Endothelial cell of umbilical vein (primary cell): Measurements from ENCODE around the gene ELOVL4. TPM values are rescaled to one million over a fixed set of nuclear protein-coding genes. Genes with fewer than 3 reads are reported as not detected.

Experiments used
- BruUV-seq: library from RNA; stranded (reverse); fragments of 400-500 nt; replicated peaks from 2 replicates; lab custom pipeline; 2021; lab: Mats Ljungman, UMichigan
- CTCF ChIA-PET: fragments of 300-600, 350-600 bp; sonication (Branson Sonifier 250); formaldehyde crosslinking; loops from one replicate; lab custom pipeline; 2021; ENCODE audit warnings: antibody characterized with exemption, inconsistent platforms; lab: Charles Lee
- POLR2A ChIA-PET: fragments of 300-600, 350-600 bp; sonication (Branson Sonifier 250); formaldehyde crosslinking; loops from one replicate; lab custom pipeline; 2021; ENCODE audit warnings: antibody characterized with exemption, inconsistent platforms; lab: Charles Lee
- DNase-seq: peaks from one replicate; pipeline ENCODE4 v3.0.0-alpha.2; 2011; ENCODE audit warnings: low read depth, low spot score
- FAIRE-seq: peaks from 2 replicates; lab custom pipeline; 2011; peaks lifted over from hg19 to GRCh38; lab: Jason Lieb, UNC
- H2AFZ ChIP-seq: 2 replicates; pipeline ENCODE4 v1.6.0; 2012; ENCODE audit warnings: low read depth, low read length, control low read depth, inconsistent platforms
- H3K27ac ChIP-seq: 2 replicates; pipeline ENCODE4 v1.5.1; 2011; ENCODE audit warnings: low read depth, mild to moderate bottlenecking, control low read depth, low read length, moderate library complexity; ENCODE audit not compliant: insufficient read depth
- H3K27me3 ChIP-seq, 2 experiments: 2 replicates each; pipeline versions ENCODE4 v1.6.0 to v1.6.1; 2011; ENCODE audit warnings: low read length in 2 of 2, mixed read lengths in 1 of 2; ENCODE audit not compliant: control insufficient read depth in 2 of 2, insufficient read depth in 2 of 2
- H3K36me3 ChIP-seq, 2 experiments: 2 replicates in 1 of 2; 3 replicates in 1 of 2; pipeline ENCODE4 v1.5.1; 2011; ENCODE audit warnings: low read length in 2 of 2, mild to moderate bottlenecking in 1 of 2, moderate library complexity in 1 of 2; ENCODE audit not compliant: control insufficient read depth in 2 of 2, insufficient read depth in 2 of 2; ENCODE audit errors: extremely low read depth in 1 of 2
- H3K4me1 ChIP-seq: 3 replicates; pipeline ENCODE4 v1.5.1; 2011; ENCODE audit warnings: mild to moderate bottlenecking, low read length; ENCODE audit not compliant: control insufficient read depth, insufficient read depth; ENCODE audit errors: extremely low read depth
- H3K4me2 ChIP-seq: 2 replicates; pipeline ENCODE4 v1.6.1; 2011; ENCODE audit warnings: low read length, control low read depth, mixed read lengths; ENCODE audit not compliant: insufficient read depth
- H3K4me3 ChIP-seq, 3 experiments: fragments of 200-600 bp in 1 of 3; sonication (generic), shearing (Covaris generic) in 1 of 3; replicated peaks in 1 of 3; 2 replicates each; pipeline ENCODE4 v1.5.1; 2011 to 2016; ENCODE audit warnings: control low read depth in 3 of 3, low read length in 3 of 3, mild to moderate bottlenecking in 2 of 3, inconsistent platforms in 1 of 3, low read depth in 1 of 3, moderate library complexity in 1 of 3; ENCODE audit not compliant: insufficient read depth in 1 of 3
- H3K79me2 ChIP-seq: 2 replicates; pipeline ENCODE4 v1.6.0; 2012; ENCODE audit warnings: low read length, inconsistent platforms; ENCODE audit not compliant: control insufficient read depth, insufficient read depth
- H3K9ac ChIP-seq: replicated peaks from 2 replicates; pipeline ENCODE3; 2011; ENCODE audit warnings: low read length, control low read depth; ENCODE audit not compliant: insufficient read depth; ENCODE audit errors: extremely low read depth
- H3K9me1 ChIP-seq: replicated peaks from 3 replicates; pipeline ENCODE4 v1.6.0; 2011; ENCODE audit warnings: mild to moderate bottlenecking, low read length; ENCODE audit not compliant: control insufficient read depth, insufficient read depth; ENCODE audit errors: extremely low read depth
- H3K9me3 ChIP-seq: replicated peaks from 2 replicates; pipeline ENCODE4 v1.5.1; 2012; ENCODE audit warnings: low read length, inconsistent platforms; ENCODE audit not compliant: control insufficient read depth, insufficient read depth
- H4K20me1 ChIP-seq: replicated peaks from 2 replicates; pipeline ENCODE3; 2011; ENCODE audit warnings: mild to moderate bottlenecking, low read length; ENCODE audit not compliant: control insufficient read depth, insufficient read depth; ENCODE audit errors: extremely low read depth
- EZH2 ChIP-seq: IDR thresholded peaks from 2 replicates; pipeline ENCODE4 v1.6.1; 2012; ENCODE audit warnings: borderline replicate concordance, low read depth, mild to moderate bottlenecking, moderate library complexity, low read length, inconsistent platforms; ENCODE audit not compliant: severe bottlenecking
- FOS ChIP-seq: IDR thresholded peaks from 2 replicates; pipeline ENCODE4 v1.6.1; 2011; ENCODE audit warnings: mild to moderate bottlenecking, low read length, moderate library complexity, borderline replicate concordance; ENCODE audit not compliant: insufficient read depth
- GATA2 ChIP-seq: IDR thresholded peaks from 2 replicates; pipeline ENCODE4 v1.7.0; 2011; ENCODE audit warnings: low read depth, mild to moderate bottlenecking, moderate library complexity, mixed read lengths, low read length; ENCODE audit not compliant: insufficient read length, insufficient read depth
- JUN ChIP-seq: IDR thresholded peaks from 2 replicates; pipeline ENCODE4 v1.6.1; 2011; ENCODE audit warnings: borderline replicate concordance, low read depth; ENCODE audit not compliant: insufficient read length, insufficient read depth
- MYC ChIP-seq: IDR thresholded peaks from one replicate; pipeline ENCODE4 v1.6.1; 2011; ENCODE audit warnings: mild to moderate bottlenecking, low read depth, low read length
- POLR2A ChIP-seq: IDR thresholded peaks from 2 replicates; pipeline ENCODE4 v1.6.1; 2012; ENCODE audit warnings: low read depth, mild to moderate bottlenecking, control low read depth, low read length
- POLR2AphosphoS5 ChIP-seq: IDR thresholded peaks from 2 replicates; pipeline ENCODE4 v1.6.1; 2012; ENCODE audit warnings: low read depth, mild to moderate bottlenecking, control low read depth, low read length, moderate library complexity; ENCODE audit not compliant: insufficient read depth
- dilution Hi-C: fragments of 300-500 bp; cut with MboI; formaldehyde crosslinking; loops from one replicate; pipeline ENCODE4 v1.15.0; 2019; ENCODE audit warnings: low sequenced_read_pairs; ENCODE audit not compliant: extremely low pct_ligation_motif_present
- intact Hi-C: fragments of 100-400 bp; cut with micrococcal nuclease; formaldehyde crosslinking; loops from one replicate; pipeline ENCODE4 v1.10.0; 2022
- polyA plus RNA-seq, 4 experiments: library from polyadenylated mRNA; depleted of rRNA in 3 of 4; stranded (reverse) in 3 of 4; unstranded in 1 of 4; fragments of >200 nt; gene quantifications; 2 replicates each; pipeline versions ENCODE4 v1.2.1 to v1.2.3, GENCODE V29; 2011 to 2012; ENCODE audit warnings: missing spikeins in 1 of 4
- total RNA-seq: library from RNA; stranded (reverse); gene quantifications from 2 replicates; pipeline ENCODE4 v1.2.3, GENCODE V29; 2021
- TF ChIP-seq, protein P1 (sequence below), 2 donors: IDR thresholded peaks; 1 replicate in 1 of 2; 2 replicates in 1 of 2; pipeline ENCODE4 v1.5.1; 2011; ENCODE audit warnings: low read length in 2 of 2, mild to moderate bottlenecking in 2 of 2, moderate library complexity in 2 of 2, control low read depth in 1 of 2, inconsistent platforms in 1 of 2, low read depth in 1 of 2; ENCODE audit not compliant: insufficient read depth in 1 of 2; ENCODE audit errors: extremely low read depth in 1 of 2
- TF ChIP-seq, protein P2 (sequence below): IDR thresholded peaks from 2 replicates; pipeline ENCODE4 v1.6.1; 2011; ENCODE audit not compliant: insufficient read depth, insufficient read length

ELOVL4 gene
- total and polyA plus RNA-seq, 2 donors (not counting 3 experiments of a cell fraction or from before 2014, with no cell fraction given) = 0.98 to 3.3 TPM

DNA sequence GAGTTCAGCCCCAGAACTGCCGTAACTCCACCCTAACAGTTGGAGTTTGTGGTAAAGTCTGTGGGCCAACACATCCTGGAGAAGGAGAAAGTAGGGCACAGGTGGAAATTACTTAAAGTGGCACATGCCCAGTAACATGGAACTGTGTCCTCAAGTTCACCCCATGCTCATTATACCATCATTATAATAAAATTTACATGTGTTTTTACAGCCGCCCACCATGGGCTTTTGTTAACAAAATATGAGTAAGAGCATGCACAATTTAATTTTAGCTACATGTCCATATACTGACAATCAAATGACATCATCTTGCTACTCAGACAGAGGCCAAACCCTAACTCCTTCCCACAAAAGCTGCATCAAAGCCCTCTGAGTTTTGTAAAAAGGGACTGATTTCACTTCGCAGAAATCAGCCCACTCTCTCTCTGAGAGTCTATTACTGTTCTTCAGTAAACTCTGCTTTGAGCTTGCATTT is 17.3 kb upstream of the ELOVL4 start:
- Histone ChIP-seq H3K9ac (no peak overlapping the region), H3K9me3 (no peaks in the 10 kb centered on the region), H3K79me2 (no peaks in the 10 kb centered on the region), H3K4me2 (no peak overlapping the region), H3K4me3 (no peak overlapping the region), H3K27me3 (peaks cover 3 to 27% of the 10 kb centered on the region in 2 experiments), H2AFZ (no peak overlapping the region), H3K36me3 (no peaks in the 10 kb centered on the region), H3K27ac (no peak overlapping the region), H3K9me1 (no peaks in the 10 kb centered on the region), H3K4me1 (no peaks in the 10 kb centered on the region), H4K20me1 (no peaks in the 10 kb centered on the region)
- FAIRE-seq = no peak
- ChIA-PET POLR2A (no interaction called here), CTCF (interaction anchor here (1.3 to 1.6 kb wide), 2 partner anchors 9 to 16 kb away, joined by 3 to 8 read pairs; no protein-coding TSS in a partner anchor)
- dilution Hi-C loops (no loop called here), intact Hi-C loops (no loop called here)
- DNase-seq = no peak
- no TSS peak for BruUV-seq
- TF ChIP-seq, protein P1, sequence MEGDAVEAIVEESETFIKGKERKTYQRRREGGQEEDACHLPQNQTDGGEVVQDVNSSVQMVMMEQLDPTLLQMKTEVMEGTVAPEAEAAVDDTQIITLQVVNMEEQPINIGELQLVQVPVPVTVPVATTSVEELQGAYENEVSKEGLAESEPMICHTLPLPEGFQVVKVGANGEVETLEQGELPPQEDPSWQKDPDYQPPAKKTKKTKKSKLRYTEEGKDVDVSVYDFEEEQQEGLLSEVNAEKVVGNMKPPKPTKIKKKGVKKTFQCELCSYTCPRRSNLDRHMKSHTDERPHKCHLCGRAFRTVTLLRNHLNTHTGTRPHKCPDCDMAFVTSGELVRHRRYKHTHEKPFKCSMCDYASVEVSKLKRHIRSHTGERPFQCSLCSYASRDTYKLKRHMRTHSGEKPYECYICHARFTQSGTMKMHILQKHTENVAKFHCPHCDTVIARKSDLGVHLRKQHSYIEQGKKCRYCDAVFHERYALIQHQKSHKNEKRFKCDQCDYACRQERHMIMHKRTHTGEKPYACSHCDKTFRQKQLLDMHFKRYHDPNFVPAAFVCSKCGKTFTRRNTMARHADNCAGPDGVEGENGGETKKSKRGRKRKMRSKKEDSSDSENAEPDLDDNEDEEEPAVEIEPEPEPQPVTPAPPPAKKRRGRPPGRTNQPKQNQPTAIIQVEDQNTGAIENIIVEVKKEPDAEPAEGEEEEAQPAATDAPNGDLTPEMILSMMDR (IDR thresholded peaks at IDR 0.05; ENCODE audit: extremely low read depth in 1 of 2, insufficient read depth in 1 of 2, low read depth in 1 of 2, low read length in 2 of 2) = no peak
- TF ChIP-seq FOS (no peak), GATA2 (no peak), POLR2A (no peak), JUN (no peak), POLR2AphosphoS5 (no peak), MYC (no peak), EZH2 (no peak)
- TF ChIP-seq, protein P2, sequence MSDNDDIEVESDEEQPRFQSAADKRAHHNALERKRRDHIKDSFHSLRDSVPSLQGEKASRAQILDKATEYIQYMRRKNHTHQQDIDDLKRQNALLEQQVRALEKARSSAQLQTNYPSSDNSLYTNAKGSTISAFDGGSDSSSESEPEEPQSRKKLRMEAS = no peak
